GM19193 (cell line): ENCODE results near the gene ST3GAL3.

Experiments used
- POLR2A ChIP-seq: IDR thresholded peaks from 4 replicates; pipeline ENCODE4 v1.6.1; 2011; ENCODE audit not compliant: insufficient read depth, insufficient read length; ENCODE audit errors: extremely low read depth

ST3GAL3 gene

GRCh38 chr1:43764581-43764980 lies 57.2 kb downstream of the ST3GAL3 start:
- TF ChIP-seq POLR2A = no peak

GRCh38 chr1:43766086-43766784 lies 58.9 kb downstream of the ST3GAL3 start:
- TF ChIP-seq POLR2A = no peak

- no peak for TF ChIP-seq POLR2A
Measured at GRCh38 chr1:43766818-43767525, 59.6 kb downstream of the ST3GAL3 start.

- no peak for TF ChIP-seq POLR2A
Measured at GRCh38 chr1:43768168-43768567, 60.8 kb downstream of the ST3GAL3 start.

GRCh38 chr1:43769350-43769908 lies 62.1 kb downstream of the ST3GAL3 start:
- TF ChIP-seq POLR2A = no peak

- no peak for TF ChIP-seq POLR2A
Measured at GRCh38 chr1:43770111-43770510, 62.8 kb downstream of the ST3GAL3 start.

- TF ChIP-seq POLR2A = no peak
Measured at GRCh38 chr1:43772978-43773377, 65.6 kb downstream of the ST3GAL3 start.

GRCh38 chr1:43773821-43774220 lies 66.5 kb downstream of the ST3GAL3 start:
- TF ChIP-seq POLR2A = no peak

GRCh38 chr1:43774359-43774758 lies 67.0 kb downstream of the ST3GAL3 start:
- no peak for TF ChIP-seq POLR2A

- TF ChIP-seq POLR2A = no peak
Measured at GRCh38 chr1:43776043-43776761, 68.9 kb downstream of the ST3GAL3 start.

- TF ChIP-seq POLR2A = no peak
Measured at GRCh38 chr1:43779266-43779665, 71.9 kb downstream of the ST3GAL3 start.

- no peak for TF ChIP-seq POLR2A
Measured at GRCh38 chr1:43779805-43780403, 72.6 kb downstream of the ST3GAL3 start.

GRCh38 chr1:43781574-43781973 lies 74.2 kb downstream of the ST3GAL3 start:
- TF ChIP-seq POLR2A = no peak

- no peak for TF ChIP-seq POLR2A
Measured at GRCh38 chr1:43783096-43783670, 75.8 kb downstream of the ST3GAL3 start.
